HG03439 (cell line): ENCODE data around the gene IFNAR2.
A peak's percentile ranks its signal among the peaks of the same experiment; 100 is the strongest.

Experiments
- ATAC-seq: cut with Tn5 transposase; IDR thresholded peaks from one replicate; pipeline ENCODE4 v1.9.1; 2021; ENCODE audit warnings: mild to moderate bottlenecking, moderate library complexity; ENCODE audit not compliant: unreplicated experiment

Gene IFNAR2

DNA sequence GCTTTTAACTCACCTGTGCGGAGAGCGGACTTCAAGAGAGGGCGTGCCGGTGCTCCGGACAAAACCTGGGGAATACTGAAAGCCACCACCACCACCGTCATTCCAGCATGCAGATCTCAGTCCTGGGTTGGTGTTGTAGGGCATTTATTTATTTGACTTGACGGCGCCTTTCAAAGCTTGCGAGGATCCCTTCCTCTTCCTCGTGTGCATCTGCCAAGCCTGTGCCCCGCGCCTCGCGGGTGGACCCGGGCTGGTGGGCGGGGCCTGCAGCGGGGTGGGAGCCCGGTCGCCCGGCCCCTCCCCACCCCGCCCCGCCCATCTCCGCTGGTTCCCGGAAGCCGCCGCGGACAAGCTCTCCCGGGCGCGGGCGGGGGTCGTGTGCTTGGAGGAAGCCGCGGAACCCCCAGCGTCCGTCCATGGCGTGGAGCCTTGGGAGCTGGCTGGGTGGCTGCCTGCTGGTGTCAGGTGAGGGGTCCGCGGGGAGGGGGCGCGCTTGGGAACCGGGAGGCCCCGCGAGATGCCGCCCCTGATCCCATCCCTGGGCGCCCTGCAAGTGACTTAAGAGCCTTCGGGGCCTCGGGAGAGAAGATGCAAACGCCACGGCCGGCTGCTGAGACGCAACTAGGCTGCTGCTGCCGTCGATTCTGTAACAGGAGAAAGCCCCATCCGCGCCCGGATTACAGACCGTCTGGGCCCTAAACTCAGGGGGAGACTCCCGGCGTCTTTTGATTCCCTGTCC lies 36.5 kb downstream of the IFNAR2 start, which contains the start of gene IL10RB:
Gene IL10RB, plus strand, starts transcription at position 318 of the 739 bp plus-strand sequence. Its CDS starts 99 bp downstream, at position 417.
- ATAC-seq, result peak; percentile 39

DNA sequence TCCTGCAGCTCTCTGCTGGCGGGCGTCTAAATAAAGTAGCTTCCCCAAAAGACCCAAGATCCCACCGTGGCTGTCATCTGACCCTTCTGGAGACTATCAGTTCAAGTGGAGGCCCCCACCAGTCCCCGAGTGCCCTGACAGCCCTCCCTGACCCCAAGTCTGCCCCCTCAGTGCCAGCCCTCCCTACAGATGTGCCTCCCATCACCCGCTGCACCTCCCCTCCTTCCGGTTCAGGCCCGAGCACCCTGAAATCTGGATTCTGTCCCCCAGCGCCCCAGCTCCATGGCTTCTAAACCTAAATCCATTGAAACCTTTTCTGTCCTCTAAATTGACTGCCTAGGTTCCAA lies 37.0 kb downstream of the IFNAR2 start:
- ATAC-seq, result no peak

DNA sequence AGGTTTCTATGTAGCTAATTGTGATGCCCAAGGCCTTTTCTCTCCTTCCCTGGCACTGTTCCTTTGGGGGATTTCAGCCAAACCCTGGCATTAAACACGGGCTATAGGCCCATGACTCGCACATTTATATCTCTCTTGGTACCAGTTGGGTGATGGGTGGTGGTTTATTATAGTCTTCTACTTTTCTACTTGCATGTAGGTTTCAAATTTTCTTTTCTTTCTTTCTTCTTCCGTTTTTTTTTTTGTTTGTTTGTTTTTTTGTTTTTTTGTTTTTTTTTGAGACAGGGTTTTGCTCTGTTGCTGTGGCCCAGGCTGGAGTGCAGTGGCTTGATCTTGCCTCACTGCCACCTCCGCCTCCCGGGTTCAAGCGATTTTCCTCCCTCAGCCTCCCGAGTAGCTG lies 37.5 kb downstream of the IFNAR2 start:
- ATAC-seq, result no peak

DNA sequence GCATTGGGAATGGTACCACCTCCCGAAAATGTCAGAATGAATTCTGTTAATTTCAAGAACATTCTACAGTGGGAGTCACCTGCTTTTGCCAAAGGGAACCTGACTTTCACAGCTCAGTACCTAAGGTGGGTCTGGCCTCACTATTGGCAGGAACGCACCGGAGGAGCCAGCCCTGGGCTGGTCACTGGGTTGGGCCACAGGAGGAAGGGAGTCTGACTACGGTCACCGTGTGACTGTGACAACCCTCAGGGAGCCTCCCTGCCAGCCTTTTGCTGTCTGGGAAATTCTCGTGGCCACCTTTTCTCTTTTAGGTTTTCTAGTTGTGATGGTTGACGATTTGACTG lies 38.6 kb downstream of the IFNAR2 start:
- ATAC-seq, result peak; percentile 27

DNA sequence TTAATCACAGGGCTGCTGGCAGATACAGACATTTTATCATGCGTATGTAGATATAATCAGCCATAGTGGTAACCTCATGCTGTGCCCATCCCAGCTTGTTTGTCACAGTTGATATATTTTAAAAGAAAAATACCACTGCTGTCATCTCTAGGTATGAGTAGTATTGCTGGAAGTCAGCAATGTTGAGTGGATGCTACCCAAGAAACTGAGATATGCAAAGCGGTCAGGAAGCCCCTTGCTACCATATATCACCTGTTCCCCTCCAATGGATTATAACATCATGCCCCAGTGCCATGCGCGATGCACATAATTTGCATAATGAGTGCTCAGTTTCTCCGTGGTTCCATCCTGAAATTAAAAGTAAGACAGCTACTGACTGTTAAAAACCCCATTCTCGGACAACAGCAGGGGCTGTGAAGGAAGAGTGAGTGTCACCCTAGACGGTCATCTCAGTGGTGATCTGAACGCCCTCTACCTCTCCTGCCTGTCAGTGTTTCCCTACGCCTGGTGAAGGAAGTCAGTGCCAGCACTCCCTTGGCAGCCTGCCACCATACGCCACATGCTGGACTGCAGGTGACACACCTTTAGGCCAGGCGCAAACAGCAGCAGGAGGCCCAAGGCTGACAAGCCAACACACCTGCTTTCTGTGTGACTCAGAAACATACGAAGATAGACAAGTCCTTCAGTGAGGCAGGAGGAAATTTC lies 39.2 kb downstream of the IFNAR2 start:
- ATAC-seq, result peak; percentile 62

DNA sequence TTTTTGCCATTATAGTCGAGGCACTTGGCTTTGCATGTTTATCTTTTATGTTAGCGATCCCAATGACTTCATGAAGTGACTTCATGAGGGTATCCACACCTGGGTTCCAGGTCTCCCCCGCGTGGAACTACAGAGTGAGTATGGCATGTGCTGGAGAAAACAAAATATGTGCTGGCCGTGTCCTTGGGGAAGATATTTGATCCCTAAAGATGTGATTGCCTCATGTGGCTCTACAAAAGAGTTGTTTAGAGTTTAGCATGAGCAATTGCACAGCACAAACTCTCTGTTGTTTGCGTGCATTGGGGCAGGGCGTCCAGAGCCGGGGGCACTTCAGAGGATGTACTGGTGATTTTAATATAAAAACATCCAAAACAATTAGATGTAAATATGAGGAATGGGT lies 41.2 kb downstream of the IFNAR2 start:
- no peak for ATAC-seq

DNA sequence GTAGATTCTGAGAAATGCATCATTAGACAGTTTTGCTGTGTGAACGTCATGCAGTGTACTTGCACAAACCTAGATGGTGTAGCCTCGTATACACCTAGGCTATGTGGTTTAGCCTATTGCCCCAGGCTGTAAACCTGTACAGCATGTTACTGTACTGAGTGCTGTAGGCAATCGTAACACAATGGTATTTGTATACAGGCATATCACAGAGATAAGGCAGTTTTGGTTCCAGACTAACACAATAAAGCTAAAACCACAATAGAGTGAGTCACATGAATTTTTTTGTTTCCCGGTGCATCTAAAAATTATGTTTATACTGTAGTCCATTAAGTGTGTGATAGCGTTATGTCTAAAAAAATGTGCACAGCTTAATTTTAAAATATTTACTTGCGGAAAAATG lies 43.3 kb downstream of the IFNAR2 start:
- ATAC-seq, result no peak

DNA sequence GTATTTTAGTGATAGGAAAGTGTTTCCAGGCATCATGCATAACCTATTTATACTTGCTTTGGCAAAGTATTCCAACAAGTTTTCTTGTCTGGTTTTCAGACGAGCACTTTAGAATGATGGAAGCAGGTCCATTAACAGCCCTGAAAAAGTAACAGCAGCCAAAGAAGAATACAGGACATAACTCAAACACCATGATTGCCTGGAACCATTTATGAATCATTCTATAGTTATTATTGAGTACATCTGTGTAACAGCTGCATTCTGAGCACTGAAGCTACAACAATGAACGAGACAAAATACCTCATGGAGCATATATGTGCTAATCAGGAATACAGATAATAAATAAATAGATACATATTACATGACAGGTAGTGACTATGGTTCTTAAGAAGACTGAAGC lies 49.0 kb downstream of the IFNAR2 start:
- ATAC-seq, result no peak

DNA sequence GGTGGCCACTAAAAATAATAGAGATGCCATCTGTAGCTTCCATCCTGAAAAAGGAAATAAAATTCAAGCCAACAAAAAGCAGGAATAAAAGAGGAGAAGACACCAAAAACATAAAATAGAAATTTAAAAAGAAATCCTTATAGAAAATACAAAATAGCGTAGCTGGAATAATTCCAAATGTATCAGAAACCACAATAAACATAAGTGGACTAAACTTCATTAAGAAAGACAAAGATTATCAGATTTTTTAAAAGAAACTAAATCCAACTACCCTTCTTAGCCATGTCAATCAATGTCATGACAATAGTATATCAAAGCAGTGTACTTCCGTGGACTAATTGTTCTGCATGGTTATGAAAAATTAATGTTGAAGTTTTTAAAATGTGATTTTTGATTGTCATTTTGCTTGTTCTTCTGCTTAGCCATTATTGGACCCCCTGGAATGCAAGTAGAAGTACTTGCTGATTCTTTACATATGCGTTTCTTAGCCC lies 49.6 kb downstream of the IFNAR2 start:
- no peak for ATAC-seq
